NCI-H2227 treated with DMSO at 0.1 percent for 48 hours (cell line): Measurements from ENCODE around the gene HK2.
"Not testable (repeated sequence)": the region's sequence is repeated elsewhere in the genome, so short reads cannot be mapped to it uniquely, and the experiment has no call there.

Experiments used
- DNase-seq: peaks from one replicate; lab custom pipeline; 2025; lab: John Stamatoyannopoulos, UW

Gene HK2

DNA sequence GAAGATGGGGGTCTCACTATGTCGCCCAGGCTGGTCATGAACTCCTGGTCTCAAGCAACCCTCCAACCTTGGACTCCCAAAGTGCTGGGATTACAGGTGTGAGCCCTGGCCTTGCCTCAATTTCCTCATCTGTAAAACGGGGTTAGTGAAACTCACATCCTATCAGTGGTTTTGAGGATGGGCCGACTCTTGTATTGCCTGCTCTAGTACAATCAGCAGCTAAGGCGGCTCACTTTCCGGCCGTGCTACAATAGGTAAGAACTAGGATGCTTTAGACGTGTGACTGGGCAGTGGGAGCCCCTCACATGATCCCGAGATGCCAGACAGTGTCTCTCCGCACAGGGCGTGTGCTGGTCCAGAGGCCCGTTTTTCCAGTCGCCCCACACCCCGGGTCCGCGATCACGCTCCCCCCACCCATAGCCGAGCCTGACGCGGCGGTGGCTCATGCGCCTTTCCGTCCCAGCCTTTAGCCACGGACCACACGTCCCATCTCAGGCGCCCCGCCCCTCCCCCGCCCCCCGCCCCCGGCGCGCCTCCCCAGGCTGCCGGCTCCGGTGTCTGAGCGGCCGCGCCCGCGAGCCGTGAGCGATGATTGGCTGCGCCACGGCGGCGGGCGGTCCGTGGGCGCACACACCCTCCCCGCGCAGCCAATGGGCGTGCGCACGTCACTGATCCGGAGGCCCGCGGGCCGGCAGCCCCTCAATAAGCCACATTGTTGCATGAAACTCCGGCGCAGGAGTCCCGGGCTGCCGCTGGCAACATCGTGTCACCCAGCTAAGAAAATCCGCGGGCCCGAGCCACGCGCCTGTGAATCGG lies at the start of gene HK2:
TSS of gene HK2 (plus strand) at position 710 of the 816 bp plus-strand sequence. CDS start 454 bp downstream, outside the sequence.
- DNase-seq: peak; percentile 83

DNA sequence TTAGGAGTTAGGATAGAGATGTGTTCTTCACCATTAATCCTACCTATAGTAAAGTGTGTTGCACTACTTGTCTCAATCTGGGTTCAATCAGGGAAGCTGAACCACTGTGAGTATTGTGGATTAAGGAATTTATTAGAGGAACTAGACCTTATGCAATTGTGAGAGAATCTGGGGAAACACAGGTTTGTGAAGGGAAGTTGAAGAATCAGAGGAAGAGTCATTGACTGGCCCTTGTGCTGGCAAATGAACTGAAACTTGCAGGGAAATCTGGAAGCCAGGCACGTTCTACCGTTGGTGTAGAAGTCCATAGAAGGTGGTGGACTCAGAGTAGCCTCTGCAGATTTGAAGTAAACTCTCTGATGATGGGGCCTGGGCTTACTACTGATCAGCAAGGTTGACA lies 44.7 kb upstream of the HK2 start:
- DNase-seq: no peak

DNA sequence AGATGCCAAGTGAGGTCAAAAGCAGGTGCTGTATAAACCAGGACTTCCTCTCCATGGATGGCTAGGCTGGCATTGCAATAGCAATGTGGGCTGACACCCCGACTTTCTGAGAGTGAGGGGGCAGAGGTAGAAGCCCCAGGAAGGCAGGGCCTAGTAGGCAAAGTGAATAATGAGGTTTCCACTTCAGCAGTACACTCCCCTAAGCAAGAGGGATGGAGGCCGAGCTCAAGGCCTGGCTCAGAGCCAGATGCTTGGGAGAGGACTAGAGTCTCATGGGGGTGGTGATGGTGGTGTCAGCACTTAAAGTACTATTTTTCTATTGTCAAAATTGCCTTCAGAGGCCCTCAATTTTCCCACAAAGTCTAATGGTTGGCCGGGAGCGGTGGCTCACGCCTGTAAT lies 41.6 kb upstream of the HK2 start:
- DNase-seq: no peak

DNA sequence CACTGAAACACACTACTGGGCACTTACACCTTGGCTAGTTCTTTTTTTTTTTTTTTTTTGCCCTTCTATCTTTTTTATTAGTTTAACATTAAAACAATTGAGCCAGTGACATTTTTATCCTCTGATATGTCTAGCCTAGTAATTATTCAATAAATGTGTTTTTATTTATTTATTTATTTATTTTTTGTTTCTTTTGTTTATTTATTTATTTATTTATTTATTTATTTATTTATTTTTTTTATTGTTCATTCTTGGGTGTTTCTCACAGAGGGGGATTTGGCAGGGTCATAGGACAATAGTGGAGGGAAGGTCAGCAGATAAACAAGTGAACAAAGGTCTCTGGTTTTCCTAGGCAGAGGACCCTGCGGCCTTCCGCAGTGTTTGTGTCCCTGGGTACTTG lies 39.0 kb upstream of the HK2 start:
- not testable (repeated sequence) for DNase-seq

DNA sequence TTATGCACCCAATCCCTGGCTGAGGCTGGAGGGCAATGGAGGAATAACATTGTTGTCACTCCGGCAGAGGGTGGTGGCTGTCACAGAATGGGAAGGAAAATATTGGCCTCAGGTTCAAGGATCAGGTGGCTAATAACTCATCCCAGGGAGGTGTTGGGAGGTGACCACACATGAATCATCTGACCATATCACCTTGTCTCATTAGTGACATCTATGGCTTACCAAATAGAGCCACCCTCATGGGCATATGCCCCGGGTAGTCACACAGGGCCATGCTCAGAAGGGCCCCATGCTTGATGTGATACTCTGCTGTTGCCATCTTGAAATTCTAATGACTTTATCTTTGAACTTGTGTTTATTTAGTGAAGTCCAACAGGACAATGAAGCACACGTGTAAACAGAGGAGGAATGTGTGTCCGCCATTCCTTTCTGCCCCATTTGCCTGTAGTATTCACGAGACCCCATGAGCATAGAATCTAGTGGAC lies 27.5 kb upstream of the HK2 start:
- DNase-seq: no peak

DNA sequence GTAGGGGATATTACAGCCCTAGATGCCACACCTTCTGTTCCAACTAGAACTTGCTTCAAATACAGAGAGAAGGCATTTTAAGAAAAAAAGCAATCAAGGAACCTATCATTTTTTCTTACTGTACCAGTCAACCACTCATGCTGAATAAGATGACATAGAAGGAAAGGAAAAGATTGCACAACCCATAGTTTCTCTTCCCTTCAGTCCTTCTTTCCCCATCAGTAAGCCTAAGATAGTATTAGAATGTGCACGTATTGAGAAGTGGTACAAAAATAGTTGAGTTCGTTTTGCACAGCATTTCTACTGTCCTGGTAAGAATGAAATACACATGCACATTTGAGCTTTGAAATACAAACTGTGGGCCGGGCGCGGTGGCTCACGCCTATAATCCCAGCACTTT lies 27.0 kb upstream of the HK2 start:
- DNase-seq: no peak

DNA sequence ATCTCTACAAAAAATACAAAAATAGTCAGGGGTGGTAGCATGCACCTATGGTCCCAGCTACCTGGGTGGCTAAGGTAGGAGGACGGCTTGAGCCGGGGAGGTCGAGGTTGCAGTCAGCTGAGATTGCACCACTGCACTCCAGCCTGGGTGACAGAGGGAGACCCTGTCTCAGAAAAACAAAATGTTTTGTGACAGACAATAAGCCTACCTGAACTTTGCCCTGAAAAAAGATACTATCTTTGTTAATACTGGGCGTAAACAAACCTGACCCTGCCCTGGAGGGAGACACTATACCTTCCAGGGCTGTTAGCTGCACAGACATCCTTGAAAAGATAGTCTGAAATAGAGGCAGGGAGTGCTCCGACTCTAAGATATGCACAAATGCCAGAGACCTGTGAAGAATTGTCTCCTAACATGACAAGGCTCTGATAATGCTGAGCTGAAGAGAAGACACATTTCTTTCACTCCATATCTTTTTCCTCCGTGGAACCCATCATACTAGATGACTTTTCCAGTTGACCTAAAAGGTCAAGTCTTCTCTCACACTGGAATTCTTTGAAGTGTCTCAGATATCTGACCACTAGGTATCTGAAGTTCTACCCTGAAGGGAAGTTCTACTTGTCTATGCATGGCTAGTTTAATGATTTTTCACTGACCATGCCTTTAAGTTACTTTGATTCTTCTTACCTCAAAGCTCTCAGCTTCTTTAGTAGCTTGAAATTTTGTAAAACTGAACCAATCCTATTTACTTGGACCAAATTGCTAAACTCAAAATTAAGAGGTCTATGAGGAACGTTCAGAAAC lies 20.9 kb upstream of the HK2 start:
- no peak for DNase-seq

DNA sequence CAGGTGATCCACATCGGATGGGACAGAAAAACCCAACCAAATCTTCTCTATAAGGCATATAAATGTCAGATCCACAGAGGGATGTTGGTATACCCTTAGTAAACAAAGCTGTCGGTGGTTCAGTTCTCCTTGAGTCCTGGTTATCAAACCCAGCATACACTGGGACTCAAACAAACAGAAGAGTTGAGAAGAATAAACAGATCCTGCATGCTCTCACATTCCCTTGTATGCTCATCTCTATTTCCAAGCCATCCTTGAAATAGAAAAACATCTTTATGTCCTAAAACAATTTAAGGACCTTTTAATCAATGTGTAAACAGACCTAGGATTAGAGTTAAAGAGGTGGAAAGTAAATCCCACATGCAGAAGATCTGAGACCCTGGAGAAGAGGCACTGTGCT lies 19.8 kb upstream of the HK2 start:
- DNase-seq: no peak

DNA sequence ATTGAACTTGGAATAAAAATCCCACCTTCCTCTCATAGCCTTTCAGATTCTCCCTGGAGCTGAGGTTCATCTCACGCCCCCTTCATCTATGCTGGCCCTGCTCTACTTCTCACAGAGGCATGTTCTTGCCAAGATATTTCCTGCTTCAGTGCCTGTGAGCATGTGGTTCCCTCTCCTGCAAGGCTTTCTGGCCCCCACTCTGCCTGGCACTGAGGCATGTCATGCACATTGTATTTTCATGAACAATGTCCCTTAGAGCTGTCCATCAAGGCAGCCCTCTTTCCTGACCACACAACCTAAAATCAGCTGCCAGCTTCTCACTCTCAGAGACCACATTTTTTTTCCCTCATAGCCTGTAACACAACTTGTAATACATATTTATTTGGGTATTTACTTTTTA lies 18.0 kb upstream of the HK2 start:
- DNase-seq: no peak

DNA sequence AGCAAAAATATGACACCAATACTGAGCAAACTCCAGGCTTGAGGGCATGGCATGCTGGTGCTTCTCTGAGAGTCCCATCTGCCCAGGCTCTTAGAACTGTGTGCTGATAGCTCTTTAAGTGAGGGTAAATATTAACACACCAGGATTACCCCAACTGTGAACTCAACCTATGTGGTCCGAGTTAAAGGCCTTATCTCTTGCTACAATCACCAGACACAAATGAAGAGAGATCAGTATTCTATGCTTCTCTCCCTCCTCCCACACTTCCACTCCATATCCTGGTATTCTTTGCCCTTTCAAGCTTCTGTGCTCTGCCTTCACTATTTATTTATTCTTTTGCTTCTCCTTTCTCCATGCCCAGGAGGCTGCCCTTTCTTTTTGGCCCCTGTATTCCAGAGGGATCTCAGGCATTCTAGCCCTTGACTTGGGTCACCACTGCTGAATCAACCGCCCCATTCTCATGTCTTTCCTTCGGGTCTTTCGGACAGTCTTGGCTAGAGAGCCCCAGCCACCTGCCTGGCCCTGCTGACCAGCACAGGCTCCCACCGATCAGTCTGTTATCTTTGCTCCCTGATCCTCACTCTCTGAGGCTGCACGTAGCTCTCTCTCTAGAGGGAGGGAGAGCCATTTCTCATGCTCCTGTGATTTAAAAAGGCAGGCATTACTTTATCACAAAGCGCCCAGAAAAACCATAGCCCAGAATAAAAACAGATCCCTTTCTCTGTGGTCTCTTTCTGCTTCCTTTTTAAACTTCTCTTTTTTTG lies 17.2 kb upstream of the HK2 start:
- DNase-seq: no peak

DNA sequence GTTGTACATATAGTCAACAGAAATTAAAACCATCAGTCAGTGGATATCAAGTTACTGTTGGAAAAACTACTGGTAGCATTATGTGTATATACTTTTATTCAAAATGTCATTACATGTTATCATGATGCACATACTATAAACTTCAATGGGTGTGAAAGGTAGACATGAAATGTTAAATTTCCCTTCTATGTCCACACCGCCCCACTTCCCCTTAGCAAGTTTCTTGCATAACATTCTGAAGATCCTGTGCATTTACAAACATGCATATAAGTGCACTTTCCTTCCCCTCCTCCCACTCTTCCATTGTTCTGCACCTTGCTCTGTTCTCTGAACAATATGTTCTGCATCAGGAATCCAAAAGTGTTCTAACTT lies 16.6 kb upstream of the HK2 start:
- DNase-seq: no peak

DNA sequence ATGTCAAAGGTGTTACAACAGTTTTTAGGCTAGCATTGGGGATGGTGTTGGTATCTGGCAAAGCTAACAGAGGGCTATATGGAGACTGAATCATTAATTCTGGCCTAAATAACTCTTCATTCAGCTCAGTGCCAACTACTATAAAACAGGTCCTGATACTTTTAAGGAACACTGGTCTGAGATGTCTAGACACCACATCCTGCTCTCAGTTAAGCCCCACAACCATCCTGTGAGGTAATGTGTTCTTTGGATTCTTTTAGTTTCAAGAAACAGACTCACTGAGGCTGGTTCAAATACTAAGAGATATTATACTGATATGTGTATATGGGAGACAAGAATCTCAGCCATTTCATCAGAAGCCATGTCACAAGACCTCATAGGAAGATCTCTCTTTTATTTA lies 14.2 kb upstream of the HK2 start:
- no peak for DNase-seq

DNA sequence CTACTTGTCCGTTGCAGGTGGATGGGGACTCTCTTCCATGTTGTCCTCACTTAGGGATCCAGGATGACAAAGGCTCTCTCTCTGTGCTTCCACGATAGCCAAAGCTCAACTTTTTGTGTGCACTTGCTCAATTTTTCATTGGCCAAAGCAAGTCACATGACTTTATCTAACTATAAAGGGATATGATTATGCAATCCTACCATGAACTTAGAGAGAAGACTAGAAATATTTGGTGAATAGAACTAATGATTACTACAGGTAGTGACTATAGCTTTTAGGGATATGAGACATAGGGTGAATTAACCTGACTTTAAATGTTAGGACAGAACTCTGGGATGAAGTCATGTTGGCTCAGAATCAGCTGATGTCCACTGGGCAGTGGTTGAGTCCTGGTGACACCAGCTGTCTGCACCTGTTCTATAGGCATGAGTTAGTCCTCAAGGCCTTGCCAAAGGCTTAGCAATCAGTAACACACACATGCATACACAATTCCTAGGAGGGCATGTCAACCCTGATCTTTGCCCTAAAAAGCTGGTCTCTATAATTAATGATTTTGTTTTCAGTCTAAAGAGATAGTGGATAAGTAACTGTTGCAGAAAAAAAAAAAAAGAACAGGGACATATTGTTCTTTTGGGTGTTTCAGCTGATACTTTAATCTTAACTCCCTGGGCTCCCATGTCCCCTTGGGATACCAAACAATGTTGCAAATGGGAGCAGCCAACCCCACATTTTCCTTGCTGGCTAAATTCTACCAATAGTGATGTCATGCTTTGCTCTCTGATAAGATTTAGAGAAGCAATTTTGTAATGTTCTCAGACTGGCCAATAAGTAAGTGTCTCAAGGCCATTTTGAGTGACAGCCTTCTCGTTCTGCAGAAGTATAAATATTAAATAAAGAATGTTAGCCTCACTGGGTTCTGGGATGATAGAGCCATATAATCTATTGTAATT lies 12.5 kb upstream of the HK2 start:
- no peak for DNase-seq

DNA sequence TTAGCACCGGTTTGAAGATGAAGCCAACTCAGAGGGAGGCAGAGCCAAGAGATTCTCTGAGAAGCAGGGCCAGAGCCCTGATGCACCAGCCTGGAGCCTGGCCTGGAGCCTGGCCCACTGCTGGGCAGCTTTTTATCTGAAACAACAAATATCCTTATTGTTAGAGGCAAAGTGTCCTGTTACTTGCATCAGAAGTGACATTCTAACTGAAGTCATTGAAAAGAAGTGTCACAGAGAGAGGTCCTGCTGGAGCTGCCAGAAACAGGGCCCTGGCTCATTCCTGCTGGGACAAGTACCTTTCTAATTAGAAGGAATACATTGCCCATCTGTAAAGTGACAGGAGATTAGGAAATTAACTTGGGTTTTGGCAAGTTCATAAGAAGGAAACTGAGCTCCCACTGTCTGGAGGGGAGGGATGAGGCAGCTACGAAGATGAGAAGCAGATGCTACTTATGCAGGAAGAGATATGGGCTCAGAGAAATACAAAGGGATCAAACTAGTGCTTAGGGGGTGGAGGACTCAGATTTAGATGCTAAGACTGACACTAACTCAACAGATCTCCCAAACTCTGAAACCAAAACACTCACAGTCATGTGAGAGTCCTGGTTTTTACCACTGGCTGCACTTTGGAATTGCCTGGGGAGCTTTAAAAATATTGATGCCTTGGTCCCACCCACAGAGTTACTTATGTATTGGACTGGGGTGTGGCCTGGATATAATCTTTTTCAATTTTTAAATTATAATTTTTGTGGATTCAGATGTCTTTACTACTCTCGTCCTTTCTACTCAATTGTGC lies 11.0 kb upstream of the HK2 start:
- no peak for DNase-seq

DNA sequence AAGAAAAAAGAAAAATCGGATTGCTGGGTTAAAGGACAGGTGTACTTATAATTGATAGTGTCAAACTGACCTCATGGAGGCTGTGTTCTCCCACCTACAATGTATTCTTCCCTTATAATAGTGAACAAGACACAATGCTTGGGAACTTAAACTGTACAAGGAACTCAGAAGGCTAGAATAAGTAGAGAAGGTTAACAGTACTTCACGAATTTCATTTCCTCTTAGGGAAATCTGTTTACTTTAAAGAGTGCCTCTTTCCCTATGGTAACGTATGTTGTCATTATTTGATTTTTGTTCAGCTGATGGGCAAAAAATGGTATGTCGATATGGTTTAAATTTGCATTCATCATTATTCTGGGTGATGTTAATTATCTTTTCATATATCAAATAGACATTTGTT lies 9.2 kb upstream of the HK2 start:
- DNase-seq: no peak

DNA sequence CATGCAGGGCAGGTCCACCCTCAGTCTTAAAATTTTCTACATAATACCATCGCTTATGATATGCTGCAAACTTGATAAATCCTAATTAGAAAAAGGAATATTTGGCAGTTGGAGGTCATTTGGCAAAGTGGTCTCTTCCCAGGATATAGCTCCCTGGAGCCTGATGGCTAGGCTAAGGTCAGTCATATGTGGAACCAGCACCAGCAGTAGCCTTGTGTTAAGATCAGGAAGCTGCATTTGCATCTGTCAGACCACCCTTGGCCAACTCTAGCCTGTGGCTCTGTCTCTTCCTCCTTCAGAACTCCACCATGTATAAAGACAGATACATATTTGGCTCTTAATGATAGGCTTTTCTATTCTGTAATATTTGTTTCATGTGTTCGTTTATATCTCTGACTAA lies 5.4 kb upstream of the HK2 start:
- DNase-seq: no peak

DNA sequence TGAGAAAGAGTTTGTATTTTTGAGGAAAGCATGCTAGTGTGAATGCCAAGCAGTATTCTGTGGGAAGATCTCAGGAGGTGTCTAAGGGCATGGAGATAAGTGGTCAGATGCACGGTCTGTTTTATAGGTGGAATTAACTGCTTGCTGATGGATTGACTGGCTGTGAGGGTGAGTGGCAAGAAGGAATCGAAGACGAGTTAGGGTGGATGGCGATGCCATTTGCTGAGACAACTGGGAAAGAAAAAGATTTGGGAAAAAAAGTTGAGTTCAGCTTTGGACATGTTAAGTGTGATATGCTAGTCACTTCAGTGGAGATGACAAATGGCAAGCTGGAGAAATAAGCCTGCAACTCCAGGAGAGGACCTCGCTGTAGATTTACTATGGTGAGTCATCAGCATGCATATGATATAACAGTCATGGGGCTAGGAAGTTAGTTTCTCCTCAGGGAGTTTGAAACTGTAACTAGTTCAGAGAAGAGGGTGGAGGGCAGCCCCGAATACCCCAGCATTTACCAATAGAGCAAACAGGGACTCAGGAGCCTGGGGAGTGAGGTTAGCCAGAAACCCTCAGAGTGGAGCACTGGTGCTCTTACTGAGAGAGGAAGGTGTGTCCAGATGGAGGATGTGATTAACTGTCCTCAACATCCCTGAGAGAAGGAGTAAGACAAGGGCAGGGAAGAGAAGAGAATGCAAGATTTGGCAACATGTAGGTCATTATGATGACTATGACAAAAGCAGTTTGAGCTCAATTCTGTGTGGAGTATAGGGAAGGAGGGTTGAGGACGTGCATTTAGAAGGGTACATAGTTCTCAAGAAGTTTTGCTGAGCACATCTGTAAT lies 2.0 kb upstream of the HK2 start:
- no peak for DNase-seq

DNA sequence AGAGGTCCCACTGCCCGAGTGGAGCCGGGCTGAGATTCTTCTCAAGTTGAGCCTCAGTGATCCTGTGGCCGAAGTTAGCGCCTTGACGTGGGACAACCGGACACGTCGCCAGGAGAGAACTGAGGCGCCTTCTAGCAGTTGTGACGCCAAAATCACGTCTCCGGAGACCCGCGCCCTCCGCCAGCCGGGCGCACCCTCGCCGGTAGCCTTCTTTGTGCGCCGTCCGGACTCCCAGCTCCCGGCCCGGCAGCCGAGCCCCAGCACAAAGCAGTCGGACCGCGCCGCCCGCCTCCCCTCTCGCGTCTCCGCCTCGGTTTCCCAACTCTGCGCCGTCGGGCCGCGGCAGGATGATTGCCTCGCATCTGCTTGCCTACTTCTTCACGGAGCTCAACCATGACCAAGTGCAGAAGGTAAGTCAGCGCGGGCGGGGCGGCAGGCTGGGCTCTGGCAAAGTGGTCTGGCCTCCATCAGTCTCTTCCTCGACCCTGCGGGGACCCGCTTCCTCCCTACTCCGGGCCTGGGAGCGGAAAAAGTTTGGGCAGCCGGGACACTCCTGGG lies 386 bp downstream of the HK2 start:
- DNase-seq: not testable (repeated sequence)
